Measurements from ENCODE around the gene SLCO3A1. TPM values are rescaled to one million over a fixed set of nuclear protein-coding genes. Genes with fewer than 3 reads are reported as not detected.

The SLCO3A1 gene
- total RNA-seq, 1 experiment from 2014 or later = 5.1 TPM

GRCh38 chr15:92101708-92102394 lies 248.3 kb downstream of the SLCO3A1 start:
- H2AFZ ChIP-seq (ENCODE audit: low read depth, low read length, poor library complexity, severe bottlenecking) = no peak overlapping the region
- H3K9ac ChIP-seq (ENCODE audit: low read length) = no peak overlapping the region
- RAD21 ChIA-PET (ENCODE audit: low non-redundant PET in 1 of 2, low total read pairs in 2 of 2, uncharacterized antibody in 2 of 2, unreplicated experiment in 2 of 2) = no interaction called here
- BruUV-seq (replicated peaks) = no TSS peak
- DNase-seq (ENCODE audit: low read depth, low spot score) (no peak), ATAC-seq (no peak)
- H3K36me3 ChIP-seq (ENCODE audit: control insufficient read depth in 1 of 2, insufficient read depth in 2 of 2, low read length in 2 of 2) = no peaks in the 10 kb centered on the region
- H4K20me1 ChIP-seq (ENCODE audit: insufficient read depth) = no peaks in the 10 kb centered on the region
- no peaks in the 10 kb centered on the region for H3K79me2 ChIP-seq (ENCODE audit: insufficient read depth, low read length)
- no peak overlapping the region for H3K27ac ChIP-seq (ENCODE audit: low read depth, low read length)
- CTCF ChIA-PET = no interaction called here
- H3K9me2 ChIP-seq (ENCODE audit: insufficient read depth) = no peaks in the 10 kb centered on the region
- intact Hi-C loops (cut with micrococcal nuclease) = no loop called here
- no peaks in the 10 kb centered on the region for H3K4me1 ChIP-seq (ENCODE audit: control insufficient read depth in 1 of 2, insufficient read depth in 2 of 2, low read length in 2 of 2)
- no peaks in the 10 kb centered on the region for H3K27me3 ChIP-seq (ENCODE audit: insufficient read depth, low read length)
- no peaks in the 10 kb centered on the region for H3K9me3 ChIP-seq (ENCODE audit: control insufficient read depth in 1 of 2, insufficient read depth in 1 of 2, low read depth in 1 of 2, low read length in 2 of 2)
- POLR2A ChIA-PET = no interaction called here
- H3K4me3 ChIP-seq (replicated peaks in 1 of 2; ENCODE audit: low read depth in 1 of 2, low read length in 2 of 2) = no peak overlapping the region
- no peak overlapping the region for H3K4me2 ChIP-seq (ENCODE audit: low read length)
- TF ChIP-seq YY1 (IDR thresholded peaks at IDR 0.05; ENCODE audit: extremely low read depth, insufficient replicate concordance, low read depth, low read length) (no peak), SRF (IDR thresholded peaks at IDR 0.05; ENCODE audit: low read depth) (no peak), ZFX (IDR thresholded peaks at IDR 0.05) (no peak), SP1 (IDR thresholded peaks at IDR 0.05; ENCODE audit: low read depth) (no peak), ZBTB33 (IDR thresholded peaks at IDR 0.05; ENCODE audit: extremely low read depth, insufficient replicate concordance, low read length) (no peak), EGR1 (IDR thresholded peaks at IDR 0.05; ENCODE audit: low read depth) (no peak), POLR2A (IDR thresholded peaks at IDR 0.05; ENCODE audit: borderline replicate concordance, extremely low read depth, insufficient read depth, insufficient read length) (no peak), CTCF (IDR thresholded peaks at IDR 0.05 in 2 of 3, conservative IDR thresholded peaks at IDR 0.05 in 1 of 3; ENCODE audit: borderline replicate concordance in 1 of 3, insufficient read depth in 1 of 3, low read depth in 2 of 3, low read length in 2 of 3) (no peak), ATF3 (IDR thresholded peaks at IDR 0.05) (no peak), MAX (IDR thresholded peaks at IDR 0.05) (no peak), JUND (IDR thresholded peaks at IDR 0.05) (no peak)

All from HCT116 (cell line).